Gastrocnemius medialis (tissue), 4 donors: Measurements from ENCODE around the gene BDH1. TPM values are rescaled to one million over a fixed set of nuclear protein-coding genes. Genes with fewer than 3 reads are reported as not detected.

Source experiments
- ATAC-seq, 2 donors: fragments of 150-250 bp; one replicate each; pipeline ENCODE4 v1.9.1; 2016
- DNase-seq, 2 donors: peaks; one replicate each; pipeline ENCODE4 v3.0.0-alpha.2; 2019
- H3K27ac ChIP-seq, 4 donors: fragments of 200-600 bp; sonication (generic); 1 replicate in 1 of 4; 2 replicates in 3 of 4; pipeline ENCODE4 v1.5.1; 2016 to 2018; ENCODE audit warnings: mild to moderate bottlenecking in 2 of 4, moderate library complexity in 1 of 4
- H3K27me3 ChIP-seq, 3 donors: fragments of 200-600 bp; sonication (generic) in 2 of 3; 1 replicate in 1 of 3; 2 replicates in 2 of 3; pipeline versions ENCODE4 v1.5.1 to v1.6.0; 2016 to 2019; ENCODE audit warnings: mild to moderate bottlenecking in 1 of 3, moderate library complexity in 1 of 3
- H3K36me3 ChIP-seq, 2 donors: fragments of 200-600 bp; sonication (generic) in 1 of 2; one replicate each; pipeline ENCODE4 v1.5.1; 2017 to 2018
- H3K4me1 ChIP-seq, 2 donors: fragments of 200-600 bp; sonication (generic) in 1 of 2; one replicate each; pipeline ENCODE4 v1.5.1; 2016 to 2017; ENCODE audit warnings: mild to moderate bottlenecking in 2 of 2
- H3K4me3 ChIP-seq, 4 donors: fragments of 200-600 bp; sonication (generic) in 3 of 4; 1 replicate in 1 of 4; 2 replicates in 3 of 4; pipeline ENCODE4 v1.5.1; 2016 to 2019; ENCODE audit warnings: mild to moderate bottlenecking in 2 of 4
- H3K9me3 ChIP-seq, 3 donors: fragments of 200-600 bp; sonication (generic) in 2 of 3; 1 replicate in 1 of 3; 2 replicates in 2 of 3; pipeline ENCODE4 v1.5.1; 2016 to 2019
- POLR2A ChIP-seq, 2 donors: fragments of 450-650 bp; IDR thresholded peaks; one replicate each; pipeline ENCODE4 v1.6.1; 2017; ENCODE audit warnings: antibody characterized with exemption in 2 of 2, mild to moderate bottlenecking in 2 of 2, moderate library complexity in 2 of 2
- in situ Hi-C, 4 donors: fragments of 200-750 bp; cut with MboI; loops; one replicate each; pipeline versions ENCODE4 v1.15.0 to v1.8.0; 2017; ENCODE audit warnings: low sequenced_read_pairs in 4 of 4
- intact Hi-C: fragments of 100-400 bp; cut with DNase I; formaldehyde crosslinking; loops from one replicate; pipeline ENCODE4 v1.15.1; 2023; ENCODE audit warnings: low total_unique reads
- total RNA-seq, 4 donors: library from RNA; depleted of rRNA; stranded (reverse); fragments of >200 nt; gene quantifications; one replicate each; pipeline versions ENCODE4 v1.1.0 to v1.2.3, GENCODE V29; 2016
- TF ChIP-seq, protein P1 (sequence below), 5 experiments: fragments of 450-650 bp in 3 of 5; fragments of 200-600 bp in 2 of 5; sonication (generic) in 2 of 5; IDR thresholded peaks in 4 of 5; conservative IDR thresholded peaks in 1 of 5; 1 replicate in 4 of 5; 2 replicates in 1 of 5; pipeline ENCODE4 v1.5.1; 2016 to 2019; ENCODE audit warnings: antibody characterized with exemption in 5 of 5, mild to moderate bottlenecking in 3 of 5, moderate library complexity in 3 of 5

BDH1 gene
- total RNA-seq, 4 donors from 2014 or later: 7.1 to 9.5 (median 8.9) TPM

GRCh38 chr3:197472151-197472550 lies 83.6 kb downstream of the BDH1 start:
- no peak for DNase-seq
- no peak for ATAC-seq
- Histone ChIP-seq H3K27ac (no peak overlapping the region), H3K4me1 (no peaks in the 10 kb centered on the region), H3K36me3 (no peaks in the 10 kb centered on the region), H3K9me3 (no peaks in the 10 kb centered on the region), H3K4me3 (no peak overlapping the region), H3K27me3 (no peaks in the 10 kb centered on the region)
- in situ Hi-C loops (no loop called here), intact Hi-C loops (no loop called here)
- TF ChIP-seq, protein P1, sequence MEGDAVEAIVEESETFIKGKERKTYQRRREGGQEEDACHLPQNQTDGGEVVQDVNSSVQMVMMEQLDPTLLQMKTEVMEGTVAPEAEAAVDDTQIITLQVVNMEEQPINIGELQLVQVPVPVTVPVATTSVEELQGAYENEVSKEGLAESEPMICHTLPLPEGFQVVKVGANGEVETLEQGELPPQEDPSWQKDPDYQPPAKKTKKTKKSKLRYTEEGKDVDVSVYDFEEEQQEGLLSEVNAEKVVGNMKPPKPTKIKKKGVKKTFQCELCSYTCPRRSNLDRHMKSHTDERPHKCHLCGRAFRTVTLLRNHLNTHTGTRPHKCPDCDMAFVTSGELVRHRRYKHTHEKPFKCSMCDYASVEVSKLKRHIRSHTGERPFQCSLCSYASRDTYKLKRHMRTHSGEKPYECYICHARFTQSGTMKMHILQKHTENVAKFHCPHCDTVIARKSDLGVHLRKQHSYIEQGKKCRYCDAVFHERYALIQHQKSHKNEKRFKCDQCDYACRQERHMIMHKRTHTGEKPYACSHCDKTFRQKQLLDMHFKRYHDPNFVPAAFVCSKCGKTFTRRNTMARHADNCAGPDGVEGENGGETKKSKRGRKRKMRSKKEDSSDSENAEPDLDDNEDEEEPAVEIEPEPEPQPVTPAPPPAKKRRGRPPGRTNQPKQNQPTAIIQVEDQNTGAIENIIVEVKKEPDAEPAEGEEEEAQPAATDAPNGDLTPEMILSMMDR (IDR thresholded peaks at IDR 0.05 in 4 of 5, conservative IDR thresholded peaks at IDR 0.05 in 1 of 5): no peak
- no peak for TF ChIP-seq POLR2A (IDR thresholded peaks at IDR 0.05)

GRCh38 chr3:197471221-197472010 lies 84.4 kb downstream of the BDH1 start:
- H3K4me1 ChIP-seq: no peaks in the 10 kb centered on the region
- H3K27ac ChIP-seq: no peak overlapping the region
- H3K36me3 ChIP-seq: no peaks in the 10 kb centered on the region
- TF ChIP-seq POLR2A (IDR thresholded peaks at IDR 0.05): no peak
- TF ChIP-seq, protein P1 (IDR thresholded peaks at IDR 0.05 in 4 of 5, conservative IDR thresholded peaks at IDR 0.05 in 1 of 5): no peak
- DNase-seq (no peak), ATAC-seq (no peak)
- in situ Hi-C loops (no loop called here), intact Hi-C loops (no loop called here)
- H3K9me3 ChIP-seq: no peaks in the 10 kb centered on the region
- H3K4me3 ChIP-seq: no peak overlapping the region
- H3K27me3 ChIP-seq: no peaks in the 10 kb centered on the region

- TF ChIP-seq, protein P1 (IDR thresholded peaks at IDR 0.05 in 4 of 5, conservative IDR thresholded peaks at IDR 0.05 in 1 of 5): no peak
- no peak for TF ChIP-seq POLR2A (IDR thresholded peaks at IDR 0.05)
- H3K9me3 ChIP-seq: no peaks in the 10 kb centered on the region
- H3K4me3 ChIP-seq: no peak overlapping the region
- H3K36me3 ChIP-seq: no peaks in the 10 kb centered on the region
- in situ Hi-C loops (no loop called here), intact Hi-C loops (no loop called here)
- H3K27me3 ChIP-seq: no peaks in the 10 kb centered on the region
- no peaks in the 10 kb centered on the region for H3K4me1 ChIP-seq
- H3K27ac ChIP-seq: no peak overlapping the region
- no peak for DNase-seq
- peak; percentile 44 to 53 for ATAC-seq
These were observed 86.8 kb downstream of the BDH1 start for GRCh38 chr3:197468866-197469382.

DNA sequence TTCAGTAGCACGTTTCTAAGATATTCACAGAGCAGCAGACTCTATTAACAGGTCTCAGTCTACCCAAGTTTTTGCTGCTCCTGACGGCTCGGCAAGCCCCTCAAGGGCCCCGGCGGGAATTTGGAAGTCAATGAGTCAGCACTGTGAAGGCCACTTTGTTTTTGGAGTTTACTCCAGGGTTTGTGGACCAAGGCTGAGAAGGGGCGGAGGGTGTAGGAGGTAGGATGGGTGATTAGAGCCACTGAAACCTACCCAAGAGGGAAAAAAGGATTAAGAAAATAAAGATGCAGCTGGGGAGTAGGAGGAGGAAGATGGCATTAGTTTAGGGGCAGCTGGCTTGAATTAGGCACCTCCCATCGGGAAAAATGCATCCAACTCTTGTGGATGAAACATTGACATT lies 87.6 kb downstream of the BDH1 start:
- DNase-seq: no peak
- intact Hi-C loops (no loop called here), in situ Hi-C loops (no loop called here)
- no peak for ATAC-seq
- Histone ChIP-seq H3K9me3 (no peaks in the 10 kb centered on the region), H3K27ac (no peak overlapping the region), H3K4me1 (no peaks in the 10 kb centered on the region), H3K4me3 (no peak overlapping the region), H3K36me3 (no peaks in the 10 kb centered on the region), H3K27me3 (no peaks in the 10 kb centered on the region)
- no peak for TF ChIP-seq POLR2A (IDR thresholded peaks at IDR 0.05)
- TF ChIP-seq, protein P1 (IDR thresholded peaks at IDR 0.05 in 4 of 5, conservative IDR thresholded peaks at IDR 0.05 in 1 of 5): no peak
